Thoracic aorta (tissue), 2 donors: ENCODE results near the gene TAS2R40. TPM values are rescaled to one million over a fixed set of nuclear protein-coding genes. Genes with fewer than 3 reads are reported as not detected.
A peak's percentile ranks its signal among the peaks of the same experiment; 100 is the strongest.

ENCODE experiments used
- ATAC-seq: fragments of 150-250 bp; one replicate; pipeline ENCODE4 v1.8.0; 2017; ENCODE audit warnings: low read depth; ENCODE audit not compliant: insufficient number of reproducible peaks, low FRiP score
- DNase-seq: peaks from one replicate; pipeline ENCODE4 v3.0.0-alpha.2; 2020; ENCODE audit warnings: low spot score
- H3K27ac ChIP-seq, 2 donors: fragments of 200-600 bp; sonication (generic); 1 replicate in 1 of 2; 2 replicates in 1 of 2; pipeline ENCODE4 v1.5.1; 2016; ENCODE audit warnings: mild to moderate bottlenecking in 2 of 2, moderate library complexity in 2 of 2
- H3K27me3 ChIP-seq: fragments of 200-600 bp; sonication (generic); replicated peaks from 2 replicates; pipeline ENCODE4 v1.6.0; 2016; ENCODE audit warnings: mild to moderate bottlenecking; ENCODE audit not compliant: insufficient read depth
- H3K36me3 ChIP-seq: fragments of 200-600 bp; sonication (generic); one replicate; pipeline ENCODE4 v1.5.1; 2016
- H3K4me1 ChIP-seq, 2 donors: fragments of 200-600 bp; sonication (generic); 1 replicate in 1 of 2; 2 replicates in 1 of 2; pipeline versions ENCODE4 v1.5.1 to v1.6.0; 2016; ENCODE audit warnings: low read depth in 2 of 2, mild to moderate bottlenecking in 1 of 2; ENCODE audit not compliant: control insufficient read depth in 1 of 2
- H3K4me3 ChIP-seq: fragments of 200-600 bp; sonication (generic); 2 replicates; pipeline ENCODE4 v1.5.1; 2016; ENCODE audit warnings: mild to moderate bottlenecking
- H3K9me3 ChIP-seq: fragments of 200-600 bp; sonication (generic); 2 replicates; pipeline ENCODE4 v1.5.1; 2016
- total RNA-seq, 2 donors: library from RNA; depleted of rRNA; stranded (reverse); fragments of >200 nt; gene quantifications; one replicate each; pipeline versions ENCODE4 v1.1.0 to v1.2.3, GENCODE V29; 2016
- TF ChIP-seq, protein P1 (sequence below): fragments of 200-600 bp; sonication (generic); IDR thresholded peaks from one replicate; pipeline ENCODE4 v1.5.1; 2019; ENCODE audit warnings: antibody characterized with exemption

The TAS2R40 gene
- total RNA-seq, 2 donors from 2014 or later = not detected

DNA sequence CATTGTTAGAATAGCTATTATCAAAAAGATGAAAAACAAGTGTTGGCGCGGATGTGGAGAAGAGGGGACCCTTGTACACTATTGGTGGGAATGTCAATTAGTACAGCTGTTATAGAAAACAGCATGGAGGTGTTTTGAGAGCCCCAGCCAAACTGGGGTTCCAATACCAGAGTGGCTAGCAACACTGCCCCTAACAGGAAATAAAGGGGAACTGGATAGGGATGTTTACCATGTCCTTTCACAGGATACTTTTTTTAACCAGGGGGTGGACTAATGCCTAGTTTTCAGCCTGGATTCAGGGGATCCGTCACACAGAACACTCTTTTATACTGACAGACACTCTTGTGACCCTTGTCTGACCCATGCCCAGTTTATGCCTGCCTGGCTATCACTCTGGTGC, 34.5 kb downstream of the TAS2R40 start:
- H3K27ac ChIP-seq = no peak overlapping the region
- no peaks in the 10 kb centered on the region for H3K36me3 ChIP-seq
- no peaks in the 10 kb centered on the region for H3K4me1 ChIP-seq
- no peaks in the 10 kb centered on the region for H3K9me3 ChIP-seq
- H3K4me3 ChIP-seq = no peak overlapping the region
- H3K27me3 ChIP-seq = no peaks in the 10 kb centered on the region
- TF ChIP-seq, protein P1, sequence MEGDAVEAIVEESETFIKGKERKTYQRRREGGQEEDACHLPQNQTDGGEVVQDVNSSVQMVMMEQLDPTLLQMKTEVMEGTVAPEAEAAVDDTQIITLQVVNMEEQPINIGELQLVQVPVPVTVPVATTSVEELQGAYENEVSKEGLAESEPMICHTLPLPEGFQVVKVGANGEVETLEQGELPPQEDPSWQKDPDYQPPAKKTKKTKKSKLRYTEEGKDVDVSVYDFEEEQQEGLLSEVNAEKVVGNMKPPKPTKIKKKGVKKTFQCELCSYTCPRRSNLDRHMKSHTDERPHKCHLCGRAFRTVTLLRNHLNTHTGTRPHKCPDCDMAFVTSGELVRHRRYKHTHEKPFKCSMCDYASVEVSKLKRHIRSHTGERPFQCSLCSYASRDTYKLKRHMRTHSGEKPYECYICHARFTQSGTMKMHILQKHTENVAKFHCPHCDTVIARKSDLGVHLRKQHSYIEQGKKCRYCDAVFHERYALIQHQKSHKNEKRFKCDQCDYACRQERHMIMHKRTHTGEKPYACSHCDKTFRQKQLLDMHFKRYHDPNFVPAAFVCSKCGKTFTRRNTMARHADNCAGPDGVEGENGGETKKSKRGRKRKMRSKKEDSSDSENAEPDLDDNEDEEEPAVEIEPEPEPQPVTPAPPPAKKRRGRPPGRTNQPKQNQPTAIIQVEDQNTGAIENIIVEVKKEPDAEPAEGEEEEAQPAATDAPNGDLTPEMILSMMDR = no peak
- ATAC-seq (no peak), DNase-seq (no peak)

DNA sequence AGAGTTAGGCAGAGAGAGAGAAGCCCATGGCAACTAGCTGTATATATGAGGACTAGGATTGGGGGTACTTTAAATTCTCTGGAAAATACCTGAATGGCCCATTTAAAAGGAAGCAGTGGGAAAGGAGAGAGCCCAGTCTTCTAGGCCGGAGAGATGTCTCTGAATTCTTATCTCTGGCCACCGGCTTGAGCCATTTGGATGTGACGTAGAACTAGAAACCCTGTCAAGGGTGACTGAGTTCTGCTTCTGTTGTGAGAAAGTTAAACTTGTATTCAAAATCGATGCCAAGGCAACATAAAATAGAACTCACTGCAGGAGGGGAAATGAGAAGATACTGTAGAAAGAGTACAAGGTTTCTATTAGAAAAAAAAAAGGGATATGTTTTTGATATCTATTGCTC, 35.1 kb downstream of the TAS2R40 start:
- H3K4me1 ChIP-seq = no peaks in the 10 kb centered on the region
- no peaks in the 10 kb centered on the region for H3K27me3 ChIP-seq
- TF ChIP-seq, protein P1 = no peak
- DNase-seq (no peak), ATAC-seq (no peak)
- no peaks in the 10 kb centered on the region for H3K36me3 ChIP-seq
- H3K27ac ChIP-seq = no peak overlapping the region
- H3K9me3 ChIP-seq = no peaks in the 10 kb centered on the region
- H3K4me3 ChIP-seq = no peak overlapping the region

DNA sequence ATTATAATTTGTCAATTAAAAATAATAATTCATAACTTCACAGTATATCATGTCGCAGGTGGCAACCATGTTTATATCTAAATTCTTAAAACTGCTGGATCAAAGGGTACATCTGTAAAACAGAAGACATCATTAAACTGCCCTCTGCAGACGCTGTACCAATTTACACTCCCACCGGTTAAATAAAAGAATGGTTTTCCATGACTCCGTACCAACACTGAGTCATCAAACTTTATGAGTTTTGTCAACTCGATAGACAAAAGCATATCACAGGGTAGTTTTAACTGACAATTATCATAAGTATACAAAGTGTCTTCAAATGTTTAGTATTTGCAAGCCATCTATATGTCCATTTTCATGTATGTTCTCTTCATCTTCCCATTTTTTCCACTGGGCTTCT, 35.7 kb downstream of the TAS2R40 start:
- no peak for DNase-seq
- Histone ChIP-seq H3K9me3 (no peaks in the 10 kb centered on the region), H3K4me3 (no peak overlapping the region), H3K4me1 (peaks cover 0 to 2% of the 10 kb centered on the region in 2 donors), H3K27me3 (no peaks in the 10 kb centered on the region), H3K27ac (no peak overlapping the region), H3K36me3 (no peaks in the 10 kb centered on the region)
- TF ChIP-seq, protein P1 = no peak
- no peak for ATAC-seq

DNA sequence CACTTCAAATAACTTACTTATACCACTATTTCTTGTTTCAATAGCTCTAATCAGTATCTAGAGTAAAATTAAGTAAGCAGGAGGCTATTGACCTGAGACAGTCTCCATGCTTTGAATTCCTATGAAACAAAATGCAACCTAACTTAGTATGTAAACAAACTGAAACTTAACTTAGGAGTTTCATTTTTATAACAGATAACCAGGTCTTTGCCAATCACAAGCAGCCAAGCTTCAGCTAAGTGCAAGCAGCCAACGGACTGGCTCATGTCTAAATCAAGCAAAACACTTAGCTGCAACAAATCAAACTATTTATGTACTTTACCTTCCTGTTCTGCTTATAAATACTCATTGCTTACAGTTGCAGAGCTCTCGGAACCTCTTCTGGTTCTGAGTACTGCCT, 37.0 kb downstream of the TAS2R40 start:
- no peaks in the 10 kb centered on the region for H3K9me3 ChIP-seq
- H3K27me3 ChIP-seq = no peaks in the 10 kb centered on the region
- no peaks in the 10 kb centered on the region for H3K36me3 ChIP-seq
- DNase-seq = no peak
- no peak overlapping the region for H3K27ac ChIP-seq
- TF ChIP-seq, protein P1 = no peak
- peak overlapping the region; percentile 4 for H3K4me3 ChIP-seq
- peaks cover 0 to 8% of the 10 kb centered on the region in 2 donors for H3K4me1 ChIP-seq
- ATAC-seq = no peak

DNA sequence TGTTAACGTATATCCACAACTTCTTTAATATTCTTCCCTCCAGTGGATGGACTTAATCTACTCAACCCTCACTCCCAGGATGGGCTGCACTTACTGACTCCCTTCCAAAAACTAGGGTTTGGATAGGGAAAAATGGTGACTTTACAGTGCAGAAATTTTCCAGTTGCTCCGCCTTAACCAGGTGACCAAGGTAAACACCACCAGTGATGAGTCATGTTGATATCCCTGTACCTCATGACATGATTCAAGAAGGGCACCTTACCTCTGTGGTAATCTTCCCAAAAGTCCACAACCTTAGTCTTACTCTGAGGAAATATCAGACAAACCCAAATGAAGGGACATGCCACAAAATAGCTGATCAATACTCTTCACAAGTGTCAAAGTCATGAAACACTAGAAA, 37.9 kb downstream of the TAS2R40 start:
- no peaks in the 10 kb centered on the region for H3K9me3 ChIP-seq
- no peak overlapping the region for H3K4me3 ChIP-seq
- H3K36me3 ChIP-seq = no peaks in the 10 kb centered on the region
- no peak for DNase-seq
- no peak for ATAC-seq
- H3K27ac ChIP-seq = no peak overlapping the region
- no peaks in the 10 kb centered on the region for H3K27me3 ChIP-seq
- TF ChIP-seq, protein P1 = no peak
- H3K4me1 ChIP-seq = peaks cover 0 to 18% of the 10 kb centered on the region in 2 donors
